Choroid plexus epithelial cell (primary cell): ENCODE results near the gene HSDL2.

Source experiments
- DNase-seq: peaks from one replicate; pipeline ENCODE4 v3.0.0-alpha.2; 2010; ENCODE audit warnings: low read depth
- H3K4me3 ChIP-seq: 2 replicates; pipeline ENCODE4 v1.5.1; 2011; ENCODE audit warnings: low read depth, mild to moderate bottlenecking, control low read depth, low read length, moderate library complexity
- CTCF ChIP-seq: conservative IDR thresholded peaks from 2 replicates; pipeline ENCODE4 v1.5.1; 2011; ENCODE audit warnings: low read depth, mild to moderate bottlenecking, control low read depth, inconsistent platforms, low read length, moderate library complexity

The HSDL2 gene

GRCh38 chr9:112475318-112475717 lies 95.4 kb downstream of the HSDL2 start:
- H3K4me3 ChIP-seq = no peak overlapping the region
- DNase-seq = no peak
- TF ChIP-seq CTCF = no peak

DNA sequence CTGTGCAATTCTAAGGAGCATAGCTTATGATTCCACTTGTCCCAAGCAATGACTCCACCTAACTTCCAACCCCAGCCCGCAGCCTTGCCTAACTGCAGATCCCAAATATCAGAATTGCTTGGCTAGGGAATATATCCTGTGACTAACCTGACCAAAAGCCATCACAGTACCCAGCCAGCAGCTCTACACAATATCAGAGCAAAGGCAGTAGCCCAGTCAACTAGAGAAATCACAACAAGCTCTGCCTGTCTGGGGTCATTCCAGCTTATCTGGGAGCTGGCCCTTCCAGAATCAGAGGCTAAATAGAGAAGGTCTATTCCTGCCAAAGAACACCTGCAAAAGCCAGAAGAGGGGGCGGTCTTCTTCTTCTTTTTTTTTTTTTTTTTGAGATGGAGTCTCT lies 97.4 kb downstream of the HSDL2 start:
- no peak for DNase-seq
- no peak overlapping the region for H3K4me3 ChIP-seq
- no peak for TF ChIP-seq CTCF

- DNase-seq = no peak
- no peak overlapping the region for H3K4me3 ChIP-seq
- no peak for TF ChIP-seq CTCF
Observed at GRCh38 chr9:112479221-112479620, 99.3 kb downstream of the HSDL2 start.

DNA sequence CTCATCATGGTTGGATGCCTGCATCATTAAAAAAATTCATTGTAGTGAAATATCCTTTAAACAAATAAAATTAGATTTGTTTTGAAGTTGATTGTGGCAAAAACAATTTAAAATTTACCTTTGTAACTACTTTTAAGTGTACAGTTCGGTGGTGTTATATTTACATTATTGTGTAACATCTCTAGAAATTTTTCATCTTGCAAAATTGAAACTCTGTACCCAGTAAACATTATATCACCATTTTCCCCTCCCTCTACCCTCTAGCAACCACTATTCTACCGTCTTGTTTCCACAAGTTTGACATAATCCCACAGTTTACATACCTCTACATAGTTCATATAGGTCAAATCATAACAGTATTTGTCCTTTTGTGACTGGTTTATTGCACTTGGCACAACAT lies 104.7 kb downstream of the HSDL2 start:
- DNase-seq = no peak
- H3K4me3 ChIP-seq = no peak overlapping the region
- no peak for TF ChIP-seq CTCF

- no peak overlapping the region for H3K4me3 ChIP-seq
- TF ChIP-seq CTCF = no peak
- DNase-seq = no peak
Observed at GRCh38 chr9:112485574-112485973, 105.7 kb downstream of the HSDL2 start.

- H3K4me3 ChIP-seq = peak within 1 kb of the TSS; percentile 80
- DNase-seq = peak; percentile 67
- TF ChIP-seq CTCF = no peak
Observed at GRCh38 chr9:112486221-112487007, 106.5 kb downstream of the HSDL2 start, which contains the start of gene KIAA1958. KIAA1958 (plus strand) TSS chr9:112486827; CDS start chr9:112574081, 87,254 bp downstream.
